C4-2B (cell line): ENCODE results near the gene INTS6.

ENCODE experiments used
- CTCF ChIP-seq: fragments of 450-650 bp; conservative IDR thresholded peaks from 2 replicates; pipeline ENCODE4 v1.5.1; 2017; ENCODE audit warnings: mild to moderate bottlenecking
- ZFX ChIP-seq: fragments of 450-650 bp; IDR thresholded peaks from 2 replicates; pipeline ENCODE4 v1.6.1; 2017

- TF ChIP-seq CTCF = no peak
- no peak for TF ChIP-seq ZFX
These were observed 119.4 kb downstream of the INTS6 start for GRCh38 chr13:51333421-51333820.
